GM21390 (cell line): Measurements from ENCODE around the gene CNNM4.
"Not testable (repeated sequence)": the region's sequence is repeated elsewhere in the genome, so short reads cannot be mapped to it uniquely, and the experiment has no call there.

Source experiments
- ATAC-seq: cut with Tn5 transposase; IDR thresholded peaks from one replicate; pipeline ENCODE4 v1.9.1; 2021; ENCODE audit not compliant: unreplicated experiment

CNNM4 gene

DNA sequence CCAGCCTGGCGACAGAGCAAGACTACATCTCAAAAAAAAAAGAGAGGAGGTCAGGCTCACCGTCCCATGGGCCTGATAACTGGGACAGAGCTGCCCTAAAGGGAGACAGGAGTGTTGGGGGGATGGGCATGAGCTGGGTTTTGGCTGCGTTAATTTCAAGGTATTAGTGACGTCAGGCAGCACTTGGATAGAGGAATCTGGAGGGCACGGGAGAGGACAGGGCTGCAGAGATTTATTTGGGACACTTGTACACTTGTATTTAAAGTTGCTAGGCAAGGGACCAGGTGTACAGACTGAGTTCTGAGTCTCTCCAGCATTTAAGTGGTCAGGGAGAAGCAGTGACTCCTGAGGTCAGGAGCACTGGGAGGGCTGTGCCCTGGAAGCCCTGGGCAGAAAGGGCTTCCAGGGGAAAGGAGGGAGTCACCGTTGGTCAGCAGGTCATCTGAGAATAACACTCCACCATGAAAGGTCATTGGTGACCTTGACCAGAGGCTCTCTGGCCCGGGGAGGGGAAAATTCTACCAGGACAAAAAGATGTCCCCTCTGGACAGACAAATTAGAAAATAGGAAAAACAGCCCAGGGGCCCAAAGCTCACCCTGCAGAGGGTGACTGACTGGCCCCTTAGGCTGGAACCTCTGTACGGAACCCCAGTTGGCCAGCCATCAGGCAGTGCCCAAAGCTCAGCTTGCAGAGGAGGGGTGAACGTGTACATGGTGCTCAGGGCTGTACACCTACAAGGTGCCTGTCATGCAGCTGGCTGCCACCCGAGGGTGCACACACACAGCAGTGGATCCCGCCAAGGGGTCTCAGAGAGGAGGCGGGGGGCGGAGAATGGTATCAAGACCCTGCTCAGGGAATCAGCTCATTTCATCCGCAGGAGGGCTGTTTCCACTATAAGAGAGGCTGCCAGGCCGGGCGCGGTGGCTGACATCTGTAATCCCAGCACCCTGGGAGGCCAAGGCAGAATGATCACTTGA, 32.4 kb downstream of the CNNM4 start:
- no peak for ATAC-seq

DNA sequence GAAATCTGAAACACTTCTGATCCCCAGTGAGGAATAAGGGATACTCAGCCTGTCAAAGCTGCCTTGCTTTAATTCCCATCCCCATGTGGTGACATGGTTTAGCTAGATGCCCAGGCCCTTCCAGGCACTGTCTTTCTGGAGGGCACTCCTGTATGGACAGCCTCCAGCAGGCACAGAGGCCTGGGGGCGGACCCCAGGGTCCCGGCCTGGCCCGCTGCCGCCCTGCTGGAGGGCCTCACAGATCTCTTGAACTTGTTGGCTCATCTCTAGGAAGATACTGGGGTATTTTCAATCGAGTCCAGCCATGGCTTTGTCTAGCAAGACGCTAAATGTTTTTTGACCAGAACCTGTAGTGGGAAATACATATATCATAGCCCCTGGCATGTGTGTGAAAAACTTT, 34.4 kb downstream of the CNNM4 start:
- ATAC-seq: no peak

DNA sequence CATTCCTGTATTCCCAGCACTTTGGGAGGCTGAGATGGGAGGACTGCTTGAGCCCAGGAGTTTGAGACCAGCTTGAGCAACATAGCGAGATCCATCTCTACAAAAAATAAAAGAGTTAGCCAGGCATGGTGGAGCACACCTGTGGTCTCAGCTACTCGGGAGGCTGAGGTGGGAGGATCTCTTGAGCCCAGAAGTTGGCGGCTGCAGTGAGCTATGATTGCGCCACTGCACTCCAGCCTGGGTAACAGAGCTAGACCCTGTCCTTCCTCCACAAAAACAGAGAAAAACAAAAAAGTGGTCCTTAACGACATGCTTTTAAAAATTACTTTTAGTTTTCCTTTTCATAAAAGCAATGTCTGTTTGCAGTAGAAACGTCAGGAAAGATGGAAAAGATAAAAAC, 35.8 kb downstream of the CNNM4 start:
- not testable (repeated sequence) for ATAC-seq

DNA sequence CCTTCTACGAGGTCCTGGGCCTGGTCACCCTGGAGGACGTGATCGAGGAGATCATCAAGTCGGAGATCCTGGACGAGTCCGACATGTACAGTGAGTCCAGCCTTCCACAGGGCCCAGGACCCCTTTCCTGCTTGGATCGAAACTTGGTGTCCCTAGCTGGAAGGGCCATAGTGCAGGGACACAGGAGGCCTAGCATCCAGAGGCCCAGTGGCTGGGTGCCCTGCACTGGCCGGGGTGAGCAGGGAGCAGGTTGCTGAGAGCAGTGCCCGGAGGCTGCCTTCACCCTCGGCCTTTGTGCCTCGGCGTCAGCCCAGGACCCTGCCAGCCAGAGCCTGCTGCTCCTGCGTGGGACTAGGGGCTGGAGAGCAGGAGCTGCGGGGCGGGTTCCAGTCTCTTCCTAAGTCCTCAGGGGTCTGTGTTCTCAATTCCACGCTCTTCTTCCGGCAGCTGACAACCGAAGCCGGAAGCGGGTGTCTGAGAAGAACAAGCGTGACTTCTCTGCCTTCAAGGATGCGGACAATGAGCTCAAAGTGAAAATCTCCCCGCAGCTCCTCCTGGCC, 36.4 kb downstream of the CNNM4 start:
- ATAC-seq: no peak

DNA sequence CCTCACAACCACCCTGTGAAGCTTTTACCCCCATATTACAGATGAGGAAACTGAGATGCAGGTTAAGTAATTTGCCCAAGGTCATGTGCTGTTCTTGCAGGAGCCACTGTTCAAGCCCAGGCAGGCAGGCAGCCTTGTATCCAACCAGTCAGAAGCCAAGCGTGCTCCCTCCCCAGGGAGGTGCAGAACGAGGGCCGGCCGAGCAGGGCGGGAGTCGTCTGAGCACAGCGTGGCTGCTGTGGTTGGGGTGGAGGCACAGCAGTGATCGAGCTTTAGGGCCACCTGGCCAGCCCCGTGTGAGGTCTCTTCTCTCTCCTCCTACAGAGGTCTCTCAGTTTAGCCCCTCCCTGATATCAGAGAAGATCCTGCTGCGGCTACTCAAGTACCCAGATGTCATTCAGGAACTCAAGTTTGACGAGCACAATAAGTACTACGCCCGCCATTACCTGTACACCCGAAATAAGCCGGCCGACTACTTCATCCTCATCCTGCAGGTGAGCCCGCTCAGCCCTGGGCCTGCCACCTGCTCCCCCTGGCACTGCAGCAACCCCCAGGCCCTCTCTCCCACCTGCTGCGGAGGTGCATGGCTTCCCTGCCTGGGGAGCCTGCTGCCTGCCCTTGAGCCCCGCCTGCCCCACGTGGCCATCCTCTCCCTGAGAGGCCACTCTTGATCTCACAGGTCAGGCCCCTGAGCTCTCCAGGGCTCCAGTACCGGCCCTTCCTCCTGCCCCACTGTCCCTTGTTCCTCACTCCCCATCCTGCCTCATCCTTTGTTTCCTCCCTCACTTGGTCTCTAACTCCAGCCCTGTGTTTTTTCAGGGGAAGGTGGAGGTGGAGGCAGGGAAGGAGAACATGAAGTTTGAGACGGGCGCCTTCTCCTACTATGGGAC, 38.3 kb downstream of the CNNM4 start:
- no peak for ATAC-seq

DNA sequence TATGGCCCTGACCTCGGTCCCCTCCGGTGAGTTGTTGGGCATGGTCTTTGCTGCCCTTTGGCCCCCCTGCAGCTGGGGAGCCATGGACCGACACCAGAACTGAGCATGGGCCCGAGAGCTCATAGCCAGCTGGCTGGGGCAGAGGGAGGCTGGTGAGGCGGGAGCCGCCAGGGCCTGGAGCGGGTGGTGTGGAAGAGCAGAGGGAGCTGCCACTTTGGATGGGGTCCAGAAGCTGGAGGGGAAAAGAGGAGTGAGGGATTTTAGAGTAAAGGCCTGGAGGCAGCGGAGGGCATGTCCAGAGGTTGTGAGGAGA, 38.9 kb downstream of the CNNM4 start:
- ATAC-seq: no peak

DNA sequence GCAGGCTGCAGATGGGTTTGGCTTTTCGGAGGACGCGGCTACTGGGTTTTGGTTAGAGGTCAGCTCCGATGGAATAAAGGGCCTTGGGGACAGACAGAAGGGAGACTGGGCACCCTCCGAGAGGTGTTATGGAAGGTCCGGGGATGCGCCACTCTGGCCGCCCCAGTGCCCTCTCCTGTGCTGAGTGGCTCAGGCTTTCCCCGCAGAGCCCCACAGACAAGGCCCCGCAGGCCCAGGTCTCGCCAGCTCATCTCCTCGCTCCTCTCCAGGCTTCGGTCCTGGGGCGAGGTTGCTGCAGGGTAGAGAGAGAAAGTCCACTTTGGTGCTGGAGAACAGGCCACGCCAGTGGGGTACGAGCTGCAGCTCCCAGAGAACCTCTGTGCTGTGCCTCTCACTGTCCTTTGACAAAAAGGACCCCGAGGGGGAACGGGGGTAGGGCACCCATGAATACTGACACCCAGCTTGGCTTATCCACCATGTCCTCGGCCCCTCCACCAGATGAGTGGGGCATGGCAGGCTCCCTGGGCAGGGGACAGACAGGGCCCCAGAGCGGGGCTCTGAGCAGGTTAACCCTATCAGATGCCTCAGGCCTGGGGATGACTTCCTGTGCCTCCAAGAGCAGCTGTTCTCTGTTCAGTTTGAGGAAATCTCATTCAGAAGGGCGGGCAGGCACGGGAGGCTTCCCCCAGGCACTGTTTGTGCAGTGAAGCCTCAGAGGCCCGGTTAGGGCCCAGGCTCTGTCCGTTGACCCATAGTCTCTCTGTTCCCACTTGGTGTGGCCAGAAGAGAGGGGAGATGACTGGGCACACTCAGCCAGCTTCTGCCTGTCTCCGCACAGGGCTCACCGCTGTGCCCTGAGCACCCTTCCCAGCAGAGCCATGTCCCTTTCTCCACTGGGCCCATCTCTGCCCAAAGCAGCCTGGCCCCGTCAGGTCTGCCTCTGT, 39.6 kb downstream of the CNNM4 start:
- ATAC-seq: peak; percentile 36

DNA sequence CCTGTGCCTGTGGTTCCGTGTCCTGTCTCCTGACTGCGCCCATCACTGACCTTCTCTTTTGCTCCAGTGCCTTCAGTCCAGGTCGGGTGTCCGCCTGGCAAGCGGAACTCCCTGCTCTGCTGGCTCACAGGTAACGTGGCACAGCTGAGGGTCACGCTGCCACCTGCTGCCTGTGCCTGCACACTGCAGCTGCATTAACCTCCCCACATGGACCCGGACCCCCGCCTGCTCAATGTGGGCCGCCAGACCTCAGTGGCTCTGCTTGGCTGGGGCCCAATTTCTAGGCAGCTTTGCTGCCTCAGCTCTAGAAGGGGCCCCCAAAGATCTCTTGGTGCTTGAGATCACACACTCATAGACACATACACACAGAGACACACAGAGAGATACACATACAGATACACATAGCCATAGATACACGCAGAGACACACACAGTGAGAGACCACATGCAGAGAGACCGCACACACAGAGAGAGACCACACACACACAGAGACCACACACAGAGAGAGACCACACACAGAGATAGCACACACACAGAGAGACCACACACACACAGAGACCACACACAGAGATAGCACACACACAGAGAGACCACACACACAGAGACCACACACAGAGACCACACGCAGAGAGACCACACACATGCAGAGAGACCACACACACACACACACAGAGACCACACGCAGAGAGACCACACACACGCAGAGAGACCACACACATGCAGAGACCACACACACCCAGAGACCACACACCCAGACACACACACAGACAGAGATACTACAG, 40.5 kb downstream of the CNNM4 start:
- peak; percentile 73 for ATAC-seq

DNA sequence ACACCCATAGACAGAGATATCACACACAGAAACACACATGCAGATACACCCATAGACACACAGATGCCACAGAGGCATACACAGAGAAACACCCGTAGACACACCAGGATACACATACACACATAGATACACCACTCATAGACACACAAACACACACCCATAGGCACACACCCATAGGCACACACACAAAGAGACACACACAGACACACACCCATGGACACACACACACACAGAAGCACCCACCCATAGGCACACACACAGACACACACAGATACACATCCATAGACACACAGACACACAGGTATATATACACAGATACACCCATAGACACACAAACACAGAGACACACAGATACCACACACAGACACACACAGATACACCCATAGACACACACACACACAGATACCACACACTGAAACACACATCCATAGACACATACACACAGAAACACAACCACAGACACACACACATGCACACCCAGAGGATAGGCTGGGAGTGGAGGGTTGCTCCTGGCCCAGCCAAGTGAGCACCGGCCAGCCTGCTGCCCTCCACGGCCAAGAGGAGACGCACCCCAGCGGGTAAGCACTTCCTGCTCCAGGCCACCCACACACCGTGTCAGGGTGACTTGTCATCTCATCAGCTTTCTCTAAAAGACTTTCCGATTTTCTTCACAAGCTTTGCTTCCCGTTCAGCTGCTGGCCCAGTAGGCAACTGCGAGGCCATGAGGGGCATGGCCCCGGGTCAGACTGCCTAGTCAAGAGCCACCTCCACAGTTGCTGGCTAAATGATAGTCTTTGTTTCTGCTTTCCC, 41.3 kb downstream of the CNNM4 start:
- ATAC-seq: no peak

DNA sequence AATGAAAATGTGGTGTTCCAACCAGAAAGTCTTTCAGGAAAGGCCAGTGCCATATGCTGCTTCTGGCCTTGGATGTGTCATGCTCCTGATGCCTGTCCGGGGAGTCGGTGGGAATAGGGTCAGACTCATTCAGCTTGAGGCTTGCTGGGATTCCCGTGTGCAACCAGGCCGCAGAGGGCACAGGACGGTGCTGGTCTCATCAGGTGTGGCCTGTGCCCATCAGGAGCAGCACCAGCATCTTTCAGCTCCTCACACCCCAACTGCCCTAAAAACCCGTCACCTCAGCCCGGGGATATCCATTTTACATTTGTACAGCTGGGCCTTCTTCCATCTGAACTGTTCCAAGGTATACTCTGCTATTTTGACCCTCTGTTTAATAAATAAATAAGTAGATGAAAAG, 42.0 kb downstream of the CNNM4 start:
- ATAC-seq: no peak

DNA sequence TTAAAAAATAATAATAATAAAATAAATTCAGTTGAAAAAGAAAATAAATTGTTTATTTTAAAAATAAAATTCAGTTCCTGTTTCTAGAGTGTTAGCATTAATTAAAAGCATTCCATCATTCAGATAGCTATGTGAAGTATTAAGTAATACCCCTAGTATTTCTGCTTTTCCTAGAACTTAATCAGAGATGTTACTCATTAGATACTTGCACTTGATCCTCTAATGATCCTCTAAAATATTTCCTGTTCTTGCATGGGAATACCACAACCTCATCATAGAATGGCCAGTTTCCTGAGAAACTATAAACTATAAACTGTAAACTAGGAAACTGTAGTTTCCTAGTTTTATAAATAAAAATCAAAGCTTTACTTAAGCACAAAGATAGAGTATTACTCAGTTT, 44.3 kb downstream of the CNNM4 start:
- no peak for ATAC-seq

DNA sequence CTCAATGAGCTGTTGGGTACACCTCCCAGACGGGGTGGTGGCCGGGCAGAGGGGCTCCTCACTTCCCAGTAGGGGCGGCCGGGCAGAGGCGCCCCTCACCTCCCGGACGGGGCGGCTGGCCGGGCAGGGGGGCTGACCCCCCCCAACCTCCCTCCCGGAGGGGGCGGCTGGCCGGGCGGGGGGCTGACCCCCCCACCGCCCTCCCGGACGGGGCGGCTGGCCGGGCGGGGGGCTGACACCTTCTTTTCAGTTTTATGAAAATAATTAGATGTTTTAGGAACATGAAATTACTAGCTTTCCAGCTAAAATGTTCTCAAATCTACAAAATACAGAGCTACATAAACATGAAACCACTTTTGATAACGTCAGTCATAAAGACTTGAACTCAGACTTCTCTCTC, 45.2 kb downstream of the CNNM4 start:
- ATAC-seq: not testable (repeated sequence)

DNA sequence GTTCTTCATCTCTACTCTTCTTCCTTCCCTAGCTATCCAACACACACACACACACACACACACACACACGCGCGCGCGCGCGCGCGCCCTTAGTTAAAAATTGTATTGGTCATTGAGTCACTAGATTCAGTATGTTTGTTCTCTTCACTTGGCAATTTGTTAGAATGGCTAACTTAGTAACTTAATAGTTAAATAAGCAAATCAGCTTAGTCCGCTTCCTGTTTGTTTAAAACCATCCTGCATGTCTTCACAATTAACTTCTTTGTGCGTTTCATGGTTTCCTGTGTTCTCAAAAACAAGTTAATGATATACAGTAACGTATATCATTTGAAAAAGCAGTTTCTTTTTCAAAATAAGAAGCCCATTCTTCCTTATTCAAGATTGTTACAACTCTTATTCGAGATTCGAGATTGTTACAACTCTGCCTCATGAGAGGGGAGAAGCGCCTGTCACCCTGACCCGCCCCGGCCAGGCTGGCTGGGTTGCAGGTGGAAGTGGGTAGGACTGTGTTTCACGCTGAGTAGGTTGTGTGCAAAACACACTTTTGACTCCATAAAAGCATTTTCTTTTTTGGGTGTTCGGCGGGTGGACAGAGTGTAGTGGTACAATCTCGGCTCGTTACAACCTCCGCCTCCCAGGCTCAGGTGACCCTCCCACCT, 45.9 kb downstream of the CNNM4 start:
- no peak for ATAC-seq

DNA sequence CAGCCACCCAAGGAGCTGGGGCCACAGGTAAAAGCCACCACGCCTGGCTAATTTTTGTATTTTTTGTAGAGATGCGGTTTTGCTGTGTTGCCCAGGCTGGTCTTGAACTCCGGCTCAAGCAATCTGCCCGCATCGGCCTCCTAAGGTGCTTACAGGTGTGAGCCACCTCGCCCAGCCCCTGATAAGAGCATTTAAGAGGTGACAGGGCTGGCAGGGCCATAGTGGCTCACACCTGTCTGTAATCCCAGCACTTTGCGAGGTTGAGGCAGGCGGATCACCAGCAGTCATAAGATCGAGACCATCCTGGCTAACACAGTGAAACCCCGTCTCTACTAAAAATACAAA, 46.4 kb downstream of the CNNM4 start:
- no peak for ATAC-seq

DNA sequence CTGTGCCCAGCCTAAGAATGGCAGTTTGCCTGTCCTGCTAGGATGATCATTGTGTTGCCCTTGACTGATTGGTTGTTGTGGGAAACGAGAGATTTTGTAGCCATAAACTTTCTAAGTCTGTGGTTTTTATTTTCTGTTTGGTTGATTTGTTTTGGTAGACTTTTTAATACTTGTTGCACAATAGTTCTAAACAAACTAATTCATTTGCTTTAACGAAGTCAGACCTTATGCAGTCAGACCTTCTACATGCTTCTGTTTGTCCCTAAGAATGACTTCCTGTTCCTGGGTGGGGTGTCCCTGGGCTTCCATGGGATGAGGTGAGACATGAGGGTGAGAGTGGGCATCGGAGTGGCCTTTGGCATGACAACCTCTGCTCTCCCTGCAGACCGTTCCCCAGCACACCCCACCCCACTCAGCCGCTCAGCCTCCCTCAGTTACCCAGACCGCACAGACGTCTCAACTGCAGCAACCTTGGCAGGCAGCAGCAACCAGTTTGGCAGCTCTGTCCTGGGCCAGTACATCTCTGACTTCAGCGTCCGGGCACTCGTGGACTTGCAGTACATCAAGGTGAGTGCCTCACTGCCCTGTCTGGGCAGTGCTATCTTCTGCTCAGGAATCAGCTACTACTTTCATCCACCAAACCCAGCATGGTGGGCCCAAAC, 47.6 kb downstream of the CNNM4 start:
- ATAC-seq: no peak

DNA sequence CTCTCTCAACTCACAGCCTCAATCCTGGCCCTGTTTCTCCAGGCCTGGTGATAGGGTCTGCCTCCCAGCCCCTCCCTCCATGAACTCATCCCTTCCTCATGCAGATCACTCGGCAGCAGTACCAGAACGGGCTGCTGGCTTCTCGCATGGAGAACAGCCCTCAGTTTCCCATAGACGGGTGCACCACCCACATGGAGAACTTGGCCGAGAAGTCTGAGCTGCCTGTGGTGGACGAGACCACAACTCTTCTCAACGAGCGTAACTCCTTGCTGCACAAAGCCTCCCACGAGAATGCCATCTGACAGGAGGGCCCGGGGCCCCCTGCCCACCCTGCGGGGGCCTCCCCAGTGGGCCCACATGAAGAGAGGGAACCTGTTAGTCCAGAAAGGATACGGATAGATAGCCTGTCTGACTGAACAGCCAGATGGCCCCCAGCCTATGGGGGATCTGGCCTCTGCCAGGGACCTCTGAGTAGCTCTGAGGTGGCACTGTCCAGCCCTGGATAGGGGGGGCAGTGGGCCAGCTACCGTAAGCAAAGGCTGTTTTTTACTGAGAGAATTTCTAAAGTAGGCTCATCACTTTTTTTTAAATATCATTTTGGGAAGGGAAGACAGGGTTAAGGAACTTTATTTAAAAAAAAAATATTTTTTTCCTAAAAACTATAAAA, 48.6 kb downstream of the CNNM4 start:
- ATAC-seq: no peak

DNA sequence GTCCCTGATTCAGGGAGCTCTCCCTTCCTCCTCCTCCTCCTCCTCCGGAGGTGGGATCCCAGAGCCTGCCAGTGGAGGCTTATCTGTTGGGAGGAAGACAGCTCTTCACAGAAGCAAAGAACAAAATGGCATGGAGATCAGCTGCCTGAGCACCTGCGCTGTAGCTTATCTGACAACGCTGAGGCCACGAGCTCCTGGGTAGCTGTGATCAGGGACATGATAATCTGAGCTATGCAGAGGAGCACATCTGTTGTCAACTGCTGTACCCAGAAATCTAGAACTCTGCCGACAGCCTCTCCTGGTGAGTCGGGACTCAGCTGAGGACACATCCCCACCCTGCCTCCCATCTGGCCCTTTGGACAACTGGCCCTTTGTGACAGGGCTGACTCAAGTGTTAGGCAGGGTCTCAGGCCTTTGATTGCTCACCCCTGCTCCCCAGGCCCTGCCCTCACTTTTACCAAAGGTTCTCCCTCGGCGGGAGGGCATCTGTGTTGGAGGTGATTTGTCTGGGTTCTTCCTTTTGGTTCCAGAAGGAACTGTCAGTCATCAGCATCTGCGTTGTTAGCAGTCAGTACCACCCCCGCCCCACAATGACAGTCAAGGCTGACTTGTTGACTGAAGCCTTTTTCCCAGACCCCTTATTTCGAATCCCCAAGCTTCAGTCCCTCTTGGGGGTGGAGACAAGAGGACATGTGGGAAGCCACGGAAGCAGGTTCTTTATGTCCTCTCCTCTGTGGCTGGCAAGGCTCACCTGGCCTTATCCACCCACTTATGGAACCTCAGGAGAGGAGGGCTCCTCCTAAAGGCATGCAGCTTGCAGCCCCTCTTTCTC, 49.5 kb downstream of the CNNM4 start:
- no peak for ATAC-seq
